ENCODE results near the gene MCUB. TPM values are rescaled to one million over a fixed set of nuclear protein-coding genes. Genes with fewer than 3 reads are reported as not detected.

The MCUB gene
- total RNA-seq, 4 donors from 2014 or later: 20.3 to 48.6 (median 26.7) TPM

DNA sequence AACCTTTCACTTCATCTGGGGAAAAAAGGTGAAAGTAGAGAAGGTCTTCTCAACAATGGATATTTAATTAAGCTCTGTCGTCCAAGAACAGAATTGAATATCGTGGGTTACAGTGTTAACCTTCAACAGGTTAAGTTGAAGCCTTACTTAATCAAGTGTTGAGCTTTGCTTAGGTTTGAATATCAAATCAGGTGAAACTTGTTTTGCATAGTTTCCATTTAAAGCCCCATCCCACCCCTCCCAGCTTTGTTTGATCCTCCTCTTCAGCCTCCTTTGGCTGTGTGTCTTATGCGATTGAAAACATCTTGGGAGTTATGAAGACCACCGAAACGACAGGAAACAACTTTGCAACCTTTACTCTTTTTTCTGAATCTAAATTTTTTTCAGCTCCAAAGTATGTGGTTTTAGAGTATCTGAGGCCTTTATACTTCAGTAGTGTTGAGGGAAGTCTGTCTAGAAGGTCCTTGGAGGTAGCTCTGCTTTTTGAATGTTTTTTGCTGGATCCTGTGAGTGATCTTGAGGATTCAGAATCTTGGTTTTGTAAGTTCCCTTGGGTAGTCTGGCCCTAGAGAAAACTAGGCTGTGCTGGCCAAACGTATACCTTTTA lies 39.1 kb downstream of the MCUB start:
- ATAC-seq (ENCODE audit: low FRiP score): no peak
- TF ChIP-seq, protein P1, sequence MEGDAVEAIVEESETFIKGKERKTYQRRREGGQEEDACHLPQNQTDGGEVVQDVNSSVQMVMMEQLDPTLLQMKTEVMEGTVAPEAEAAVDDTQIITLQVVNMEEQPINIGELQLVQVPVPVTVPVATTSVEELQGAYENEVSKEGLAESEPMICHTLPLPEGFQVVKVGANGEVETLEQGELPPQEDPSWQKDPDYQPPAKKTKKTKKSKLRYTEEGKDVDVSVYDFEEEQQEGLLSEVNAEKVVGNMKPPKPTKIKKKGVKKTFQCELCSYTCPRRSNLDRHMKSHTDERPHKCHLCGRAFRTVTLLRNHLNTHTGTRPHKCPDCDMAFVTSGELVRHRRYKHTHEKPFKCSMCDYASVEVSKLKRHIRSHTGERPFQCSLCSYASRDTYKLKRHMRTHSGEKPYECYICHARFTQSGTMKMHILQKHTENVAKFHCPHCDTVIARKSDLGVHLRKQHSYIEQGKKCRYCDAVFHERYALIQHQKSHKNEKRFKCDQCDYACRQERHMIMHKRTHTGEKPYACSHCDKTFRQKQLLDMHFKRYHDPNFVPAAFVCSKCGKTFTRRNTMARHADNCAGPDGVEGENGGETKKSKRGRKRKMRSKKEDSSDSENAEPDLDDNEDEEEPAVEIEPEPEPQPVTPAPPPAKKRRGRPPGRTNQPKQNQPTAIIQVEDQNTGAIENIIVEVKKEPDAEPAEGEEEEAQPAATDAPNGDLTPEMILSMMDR (IDR thresholded peaks at IDR 0.05): no peak

DNA sequence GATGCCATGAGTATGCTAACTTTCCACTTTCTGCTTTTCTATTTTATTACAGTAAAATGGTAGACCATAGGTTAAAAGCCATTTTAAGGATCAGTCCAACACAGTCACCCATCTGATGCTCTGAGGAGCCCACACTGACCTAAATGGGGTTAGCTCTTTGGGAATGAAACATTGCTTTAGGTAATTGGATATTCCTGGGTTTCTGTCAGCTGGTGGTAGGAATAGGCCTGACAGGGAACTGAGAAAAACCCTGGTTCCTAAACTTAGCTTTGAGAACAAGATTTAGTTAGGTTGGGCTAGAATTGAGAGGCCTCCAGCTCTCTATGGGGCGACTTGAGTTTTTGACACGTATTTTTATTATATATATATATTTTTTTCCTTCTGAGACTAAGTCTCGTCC lies 40.4 kb downstream of the MCUB start:
- no peak for DNase-seq (ENCODE audit: low spot score)
- no peak for ATAC-seq (ENCODE audit: low FRiP score)
- TF ChIP-seq, protein P1 (IDR thresholded peaks at IDR 0.05): no peak

More for the DNA sequence above, 39.1 kb downstream of the MCUB start:
- DNase-seq (ENCODE audit: low spot score): no peak

DNA sequence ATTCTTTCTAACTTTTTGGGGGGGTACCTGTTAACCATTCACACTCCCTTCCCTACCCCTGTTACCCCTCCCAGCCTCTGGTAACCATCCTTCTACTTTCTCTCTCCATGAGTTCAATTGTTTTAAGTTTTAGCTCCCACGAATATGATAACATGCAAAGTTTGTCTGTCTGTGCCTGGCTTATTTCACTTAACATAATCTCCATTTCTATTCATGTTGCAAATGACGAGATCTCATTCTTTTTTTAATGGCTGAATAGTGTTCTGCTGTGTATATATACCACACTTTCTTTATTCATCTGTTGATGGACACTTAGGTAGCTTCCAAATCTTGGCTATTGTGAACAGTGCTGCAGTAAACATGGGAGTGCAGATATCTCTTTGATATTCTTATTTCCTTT lies 41.3 kb downstream of the MCUB start:
- DNase-seq (ENCODE audit: low spot score) (no peak), ATAC-seq (ENCODE audit: low FRiP score) (no peak)
- TF ChIP-seq, protein P1 (IDR thresholded peaks at IDR 0.05): no peak

DNA sequence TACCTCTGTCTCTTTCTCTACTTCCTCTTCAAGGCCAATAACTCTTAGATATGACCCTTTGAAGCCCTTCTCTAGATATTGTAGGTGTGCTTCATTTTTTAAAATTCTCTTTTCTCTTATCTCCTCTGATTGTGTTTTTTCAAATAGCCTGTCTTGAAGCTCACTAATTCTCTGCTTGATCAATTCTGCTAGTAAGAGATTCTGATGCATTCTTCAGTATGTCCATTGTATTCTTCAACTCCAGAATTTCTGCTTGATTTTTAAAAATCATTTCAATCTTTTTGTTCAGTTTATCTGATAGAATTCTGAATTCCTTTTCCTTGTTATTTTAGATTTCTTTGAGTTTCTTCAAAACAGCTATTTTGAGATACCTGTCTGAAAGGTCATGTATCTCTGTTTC lies 47.9 kb downstream of the MCUB start:
- ATAC-seq (ENCODE audit: low FRiP score) (no peak), DNase-seq (ENCODE audit: low spot score) (no peak)
- TF ChIP-seq, protein P1 (IDR thresholded peaks at IDR 0.05): no peak

DNA sequence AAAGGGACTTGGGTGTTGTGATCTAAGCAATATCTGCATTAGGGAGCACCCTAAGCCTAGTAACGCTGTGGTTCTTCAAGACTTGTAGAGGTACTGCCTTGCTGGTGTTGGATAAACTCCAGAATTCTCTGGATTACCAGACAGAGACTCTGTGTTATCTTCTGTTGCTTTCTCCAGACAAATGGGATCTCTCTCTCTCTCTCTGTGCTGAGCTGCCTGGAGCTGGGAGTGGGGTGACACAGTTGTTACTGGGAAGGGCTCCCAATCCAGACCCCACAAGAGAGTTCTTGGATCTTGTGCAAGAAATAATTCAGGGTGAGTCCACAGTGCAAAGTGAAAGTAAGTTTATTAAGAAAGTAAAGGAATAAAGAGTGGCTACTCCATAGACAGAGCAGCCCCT lies 48.8 kb downstream of the MCUB start:
- TF ChIP-seq, protein P1 (IDR thresholded peaks at IDR 0.05): no peak
- DNase-seq (ENCODE audit: low spot score) (no peak), ATAC-seq (ENCODE audit: low FRiP score) (no peak)

DNA sequence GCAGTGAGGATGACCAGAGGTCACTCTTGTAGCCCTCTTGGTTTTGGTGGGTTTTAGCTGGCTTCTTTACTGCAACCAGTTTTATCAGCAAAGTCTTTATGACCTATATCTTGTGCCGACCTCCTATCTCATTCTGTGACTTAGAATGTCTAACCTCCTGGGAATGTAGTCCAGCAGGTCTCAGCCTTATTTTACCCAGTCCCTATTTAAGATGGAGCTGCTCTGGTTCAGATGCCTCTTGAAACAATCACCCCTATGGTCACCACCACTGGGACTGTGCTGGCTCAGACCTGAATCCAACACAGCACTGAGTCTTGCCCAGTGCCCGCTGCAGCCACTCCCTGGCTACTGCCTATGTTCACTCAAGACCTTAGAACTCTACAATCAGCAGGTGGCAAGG lies 49.4 kb downstream of the MCUB start:
- ATAC-seq (ENCODE audit: low FRiP score): no peak
- no peak for DNase-seq (ENCODE audit: low spot score)

DNA sequence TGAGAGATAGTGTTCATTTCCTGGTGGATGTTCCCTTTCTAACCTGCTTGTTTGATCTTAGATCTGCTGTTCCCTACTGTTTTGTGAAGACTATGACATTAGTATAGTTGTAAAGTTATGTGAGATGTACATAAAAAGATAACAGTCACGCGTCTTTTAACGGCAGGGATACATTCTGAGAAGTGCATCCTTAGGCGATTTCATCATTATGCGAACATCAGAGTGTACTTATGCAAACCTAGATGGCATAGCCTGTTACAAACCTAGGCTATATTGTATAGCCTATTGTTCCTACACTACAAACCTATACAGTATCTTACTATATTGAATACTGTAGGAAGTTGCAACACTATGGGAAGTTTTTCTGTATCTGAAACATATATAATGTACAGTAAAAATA lies 50.4 kb downstream of the MCUB start:
- TF ChIP-seq, protein P1 (IDR thresholded peaks at IDR 0.05): no peak
- ATAC-seq (ENCODE audit: low FRiP score) (no peak), DNase-seq (ENCODE audit: low spot score) (no peak)

More for the DNA sequence above, 49.4 kb downstream of the MCUB start:
- TF ChIP-seq, protein P1 (IDR thresholded peaks at IDR 0.05): no peak

Measured in omental fat pad (tissue), 4 donors.